MG63 (cell line): ENCODE results near the gene TMEM52B. TPM values are rescaled to one million over a fixed set of nuclear protein-coding genes. Genes with fewer than 3 reads are reported as not detected.
"Not testable (repeated sequence)": the region's sequence is repeated elsewhere in the genome, so short reads cannot be mapped to it uniquely, and the experiment has no call there.

Experiments
- DNase-seq: peaks from one replicate; pipeline ENCODE4 v3.0.0-alpha.2; 2020
- H3K27me3 ChIP-seq: fragments of 250-450 bp; sonication (Bioruptor Pico); 2 replicates; pipeline ENCODE4 v1.5.1; 2020; ENCODE audit warnings: mild to moderate bottlenecking, moderate library complexity
- H3K36me3 ChIP-seq: fragments of 250-450 bp; sonication (Bioruptor Pico); 2 replicates; pipeline ENCODE4 v1.5.1; 2020; ENCODE audit warnings: mild to moderate bottlenecking, moderate library complexity
- H3K4me3 ChIP-seq: fragments of 250-450 bp; sonication (Bioruptor Pico); 2 replicates; pipeline ENCODE4 v1.5.1; 2020; ENCODE audit warnings: mild to moderate bottlenecking, moderate library complexity
- H3K9me3 ChIP-seq: fragments of 250-450 bp; sonication (Bioruptor Pico); 2 replicates; pipeline ENCODE4 v1.5.1; 2020; ENCODE audit warnings: mild to moderate bottlenecking, moderate library complexity
- total RNA-seq: library from RNA; depleted of rRNA; stranded (reverse); fragments of >200 nt; shearing (Covaris generic); gene quantifications from 2 replicates; pipeline ENCODE4 v1.2.3, GENCODE V29; 2014; ENCODE audit warnings: low replicate concordance

The TMEM52B gene
- total RNA-seq, 1 experiment from 2014 or later = not detected

DNA sequence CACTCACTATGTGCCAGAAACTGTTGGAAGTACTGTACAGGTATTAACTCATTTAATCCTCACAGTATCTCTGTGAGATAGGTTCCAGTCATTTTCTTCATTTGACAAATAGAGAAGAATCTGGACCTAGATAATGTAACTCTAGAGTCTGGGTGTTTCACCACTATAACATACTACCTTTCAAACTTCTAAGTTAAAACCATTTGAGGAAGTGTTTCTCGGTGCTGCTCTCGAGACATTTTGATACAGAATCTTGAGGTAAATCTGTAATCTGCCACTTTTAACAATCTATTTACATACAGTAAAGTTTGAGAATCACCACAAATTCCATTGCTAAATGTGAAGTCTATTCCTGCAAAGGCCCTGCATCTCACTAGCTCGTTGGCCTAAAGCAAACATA, 15.7 kb upstream of the TMEM52B start:
- DNase-seq = no peak
- H3K36me3 ChIP-seq = no peaks in the 10 kb centered on the region
- no peaks in the 10 kb centered on the region for H3K9me3 ChIP-seq
- H3K27me3 ChIP-seq = no peaks in the 10 kb centered on the region
- H3K4me3 ChIP-seq = no peak overlapping the region

DNA sequence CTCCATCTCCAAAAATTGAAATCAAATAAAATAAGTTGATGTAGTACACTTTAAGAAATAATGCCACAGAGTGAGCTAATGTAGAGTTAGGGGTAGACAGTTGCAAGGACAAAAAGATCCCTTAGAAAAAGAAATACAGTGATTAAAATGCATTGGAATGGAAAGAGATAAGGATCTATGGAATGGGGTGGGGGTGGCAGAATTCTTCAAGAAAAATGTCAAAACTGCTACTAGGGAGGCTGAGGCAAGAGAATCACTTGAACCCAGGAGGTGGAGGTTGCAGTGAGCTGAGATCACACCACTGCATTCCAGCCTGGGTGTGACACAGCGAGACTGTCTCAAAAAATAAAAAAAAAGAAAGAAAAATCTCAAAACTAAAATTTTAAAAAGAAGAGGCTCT, 13.4 kb upstream of the TMEM52B start:
- Histone ChIP-seq H3K36me3 (no peaks in the 10 kb centered on the region), H3K9me3 (no peaks in the 10 kb centered on the region), H3K27me3 (no peaks in the 10 kb centered on the region), H3K4me3 (no peak overlapping the region)
- no peak for DNase-seq

DNA sequence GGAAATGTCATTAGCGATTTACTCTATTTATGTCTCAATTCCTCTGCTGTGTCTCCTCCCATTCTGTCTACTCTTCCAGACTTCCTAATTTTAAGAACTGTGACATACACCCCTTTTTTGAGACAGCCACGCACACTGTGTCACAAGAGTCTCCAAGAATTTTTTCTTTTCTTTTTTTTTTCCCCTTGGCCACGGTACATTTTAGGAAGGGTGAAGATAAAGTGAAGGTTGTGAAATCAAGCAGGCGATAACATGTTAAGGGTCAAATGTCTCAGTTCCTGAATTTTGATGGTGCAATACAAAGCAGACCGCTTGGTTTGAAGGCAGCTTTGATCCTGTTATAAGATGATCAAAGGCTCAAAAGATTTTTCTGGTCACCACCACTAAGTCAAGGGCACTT, 11.2 kb upstream of the TMEM52B start:
- no peaks in the 10 kb centered on the region for H3K9me3 ChIP-seq
- no peaks in the 10 kb centered on the region for H3K27me3 ChIP-seq
- no peaks in the 10 kb centered on the region for H3K36me3 ChIP-seq
- DNase-seq = no peak
- H3K4me3 ChIP-seq = no peak overlapping the region

DNA sequence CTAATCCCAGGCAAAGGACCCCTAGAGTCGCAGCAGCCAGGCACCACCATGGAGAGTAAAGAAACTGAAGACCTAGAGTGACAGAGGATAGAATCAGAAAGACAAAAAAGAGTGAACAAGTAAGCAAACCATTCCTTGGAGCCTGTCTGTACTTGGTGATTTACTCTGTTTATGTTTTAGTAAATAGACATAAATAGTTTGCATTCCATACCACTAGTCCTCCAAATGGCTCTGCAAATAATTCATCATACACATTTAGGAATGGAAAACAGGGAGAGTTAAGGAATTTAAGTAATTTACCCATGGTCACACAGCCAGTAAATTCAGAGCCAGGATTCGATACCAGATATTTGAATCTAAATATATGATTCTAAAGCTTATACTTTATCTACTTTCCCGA, 9.7 kb upstream of the TMEM52B start:
- H3K36me3 ChIP-seq = no peaks in the 10 kb centered on the region
- DNase-seq = no peak
- H3K9me3 ChIP-seq = no peaks in the 10 kb centered on the region
- H3K27me3 ChIP-seq = no peaks in the 10 kb centered on the region
- H3K4me3 ChIP-seq = peak overlapping the region; percentile 25

DNA sequence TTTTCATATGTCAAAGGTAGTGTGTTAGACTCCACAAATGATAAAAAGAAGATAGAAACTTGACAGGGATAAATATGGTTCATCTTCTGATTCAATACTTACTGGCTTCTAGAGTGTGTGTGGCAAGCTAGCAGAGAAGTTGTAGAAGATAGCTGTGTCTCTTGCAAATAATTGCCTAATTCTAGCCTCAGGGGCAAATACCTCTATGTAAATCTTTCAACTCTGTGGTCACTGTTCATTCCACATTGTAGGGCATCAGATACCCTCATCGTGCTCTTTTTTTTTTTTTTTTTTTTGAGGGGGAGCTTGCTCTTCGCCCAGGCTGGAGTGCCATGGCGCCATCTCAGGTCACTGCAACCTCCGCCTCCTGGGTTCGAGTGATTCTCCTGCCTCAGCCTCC, 8.6 kb upstream of the TMEM52B start:
- DNase-seq = no peak
- Histone ChIP-seq H3K9me3 (no peaks in the 10 kb centered on the region), H3K4me3 (no peak overlapping the region), H3K36me3 (no peaks in the 10 kb centered on the region), H3K27me3 (no peaks in the 10 kb centered on the region)

DNA sequence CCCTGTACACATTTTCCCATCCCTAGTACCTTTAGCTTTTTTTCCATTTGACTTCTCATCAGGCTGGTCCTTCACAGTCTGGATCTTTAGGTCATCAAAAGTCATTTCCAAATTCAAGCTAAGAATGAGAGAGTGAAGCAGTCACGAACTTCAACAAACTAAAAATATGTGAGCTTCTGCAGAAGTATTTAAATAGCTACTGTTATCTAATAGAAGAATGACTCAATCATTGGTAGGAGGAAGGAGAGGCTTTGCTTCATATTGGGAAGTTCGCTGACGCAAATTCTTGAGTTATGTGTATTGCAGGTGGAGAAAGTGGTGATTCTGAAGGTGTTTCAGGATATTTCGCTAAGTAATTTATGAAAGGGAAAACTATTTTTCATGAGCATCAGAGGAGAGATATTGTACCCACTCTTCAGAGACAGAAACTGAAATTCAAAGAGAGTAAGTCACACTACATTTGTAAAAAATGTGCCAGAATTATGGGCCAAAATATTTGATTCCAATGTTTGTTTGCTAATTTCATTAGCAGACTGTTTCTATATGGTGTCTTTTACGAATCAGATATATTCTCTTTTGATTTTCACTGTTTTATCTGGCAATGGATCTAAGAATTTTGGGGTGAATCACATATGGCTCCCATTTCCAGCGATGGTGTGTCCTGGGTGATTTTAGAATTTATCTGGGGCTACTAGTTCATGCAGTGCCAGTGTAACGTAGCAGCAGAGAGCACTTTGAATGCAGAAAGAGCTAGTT, 6.7 kb upstream of the TMEM52B start, which contains the start of gene OLR1:
Gene OLR1 (minus strand): TSS at position 160 of the 756 bp plus-strand sequence. CDS start 55 bp downstream, at position 105.
- no peaks in the 10 kb centered on the region for H3K27me3 ChIP-seq
- H3K4me3 ChIP-seq = no peak within 1 kb of the TSS
- no peak for DNase-seq
- no peaks in the 10 kb centered on the region for H3K36me3 ChIP-seq
- no peaks in the 10 kb centered on the region for H3K9me3 ChIP-seq

DNA sequence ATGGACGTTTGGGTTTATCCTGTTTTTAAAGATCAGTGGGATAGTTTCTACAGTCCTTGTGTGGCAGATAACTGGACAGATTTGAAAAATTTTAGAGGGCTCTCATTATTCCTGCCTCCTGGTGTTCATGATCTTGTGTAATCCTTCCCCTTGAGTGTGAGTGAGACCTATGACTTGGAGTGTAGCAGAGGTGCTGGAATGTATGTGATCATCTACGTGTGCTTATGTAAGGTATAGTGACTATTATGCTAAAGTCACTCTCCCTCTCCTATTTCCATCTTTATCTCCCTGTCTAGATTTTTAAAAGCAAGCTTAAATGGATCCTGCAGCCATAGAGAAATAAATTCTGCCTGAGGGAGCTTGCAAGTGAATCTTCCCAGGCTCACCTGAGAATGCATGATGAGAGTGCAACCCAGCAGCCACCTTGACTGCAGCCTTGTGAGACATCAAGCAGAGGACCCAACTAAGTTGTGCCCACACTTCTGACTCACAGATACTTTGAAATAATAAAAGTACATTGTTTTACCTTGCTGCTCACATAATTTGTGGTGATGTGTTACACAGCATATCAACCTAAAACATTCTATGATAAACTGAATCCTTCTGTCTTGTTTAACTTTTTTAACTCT, 3.7 kb upstream of the TMEM52B start:
- no peaks in the 10 kb centered on the region for H3K36me3 ChIP-seq
- H3K27me3 ChIP-seq = no peaks in the 10 kb centered on the region
- H3K9me3 ChIP-seq = no peaks in the 10 kb centered on the region
- DNase-seq = no peak
- H3K4me3 ChIP-seq = no peak overlapping the region

DNA sequence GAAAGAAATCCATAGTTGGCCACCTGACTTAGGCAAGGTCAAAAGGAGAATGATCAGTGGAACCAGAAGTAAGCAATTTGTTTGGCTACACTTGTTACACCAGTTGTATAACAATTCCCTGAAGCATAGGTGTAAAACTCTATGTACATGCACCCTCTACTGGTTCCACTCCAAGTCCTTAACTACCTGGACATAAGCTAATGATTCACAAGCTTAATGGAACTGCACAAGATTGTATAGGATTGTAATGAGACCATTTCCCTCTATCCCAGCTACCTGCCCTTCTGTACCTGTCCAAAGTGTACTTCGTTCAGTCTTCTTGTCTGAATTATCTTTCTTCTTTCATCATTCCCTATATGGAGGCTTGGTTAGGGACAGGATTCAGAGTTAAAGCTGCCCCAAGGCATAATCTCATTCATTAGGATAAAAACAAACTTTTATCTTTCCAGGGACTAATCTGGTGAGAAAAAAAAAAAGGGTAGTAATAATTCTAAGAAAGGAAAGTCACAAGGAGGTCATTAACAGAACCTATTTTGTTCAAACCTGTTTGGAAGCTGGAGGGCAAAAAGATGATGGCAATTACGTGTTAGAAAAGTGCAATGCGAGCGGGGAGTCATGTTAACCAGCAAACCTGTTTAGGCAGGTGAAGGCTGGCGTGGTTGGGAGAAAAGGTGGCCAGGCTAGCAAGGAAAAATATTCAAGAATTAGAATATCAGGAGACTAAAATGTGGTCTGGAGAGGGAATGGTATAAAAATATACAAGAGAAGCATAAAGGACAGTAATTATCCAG, 2.8 kb upstream of the TMEM52B start:
- no peaks in the 10 kb centered on the region for H3K27me3 ChIP-seq
- H3K36me3 ChIP-seq = no peaks in the 10 kb centered on the region
- no peaks in the 10 kb centered on the region for H3K9me3 ChIP-seq
- H3K4me3 ChIP-seq = no peak overlapping the region
- no peak for DNase-seq

DNA sequence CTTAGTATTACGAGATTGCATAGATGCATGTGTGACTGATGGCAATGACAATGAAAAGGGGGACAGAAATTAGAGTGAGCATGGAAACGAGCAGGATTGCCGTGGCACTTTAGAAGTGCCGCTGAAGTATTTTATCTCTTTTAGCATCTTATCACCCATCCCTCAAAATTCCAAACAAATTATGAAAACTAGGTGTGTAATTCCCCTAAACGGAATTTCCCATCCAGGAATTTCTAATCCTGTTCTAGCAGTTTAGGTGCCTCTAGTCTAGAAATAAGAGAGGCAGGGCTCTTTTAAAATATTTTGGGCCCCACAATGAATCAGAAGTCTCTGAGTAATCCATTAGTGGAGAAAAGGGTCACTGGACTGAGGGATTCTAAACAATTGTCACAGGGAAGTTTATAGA, 947 bp downstream of the TMEM52B start:
- Histone ChIP-seq H3K9me3 (no peaks in the 10 kb centered on the region), H3K4me3 (no peak overlapping the region), H3K27me3 (no peaks in the 10 kb centered on the region), H3K36me3 (no peaks in the 10 kb centered on the region)
- DNase-seq = no peak

DNA sequence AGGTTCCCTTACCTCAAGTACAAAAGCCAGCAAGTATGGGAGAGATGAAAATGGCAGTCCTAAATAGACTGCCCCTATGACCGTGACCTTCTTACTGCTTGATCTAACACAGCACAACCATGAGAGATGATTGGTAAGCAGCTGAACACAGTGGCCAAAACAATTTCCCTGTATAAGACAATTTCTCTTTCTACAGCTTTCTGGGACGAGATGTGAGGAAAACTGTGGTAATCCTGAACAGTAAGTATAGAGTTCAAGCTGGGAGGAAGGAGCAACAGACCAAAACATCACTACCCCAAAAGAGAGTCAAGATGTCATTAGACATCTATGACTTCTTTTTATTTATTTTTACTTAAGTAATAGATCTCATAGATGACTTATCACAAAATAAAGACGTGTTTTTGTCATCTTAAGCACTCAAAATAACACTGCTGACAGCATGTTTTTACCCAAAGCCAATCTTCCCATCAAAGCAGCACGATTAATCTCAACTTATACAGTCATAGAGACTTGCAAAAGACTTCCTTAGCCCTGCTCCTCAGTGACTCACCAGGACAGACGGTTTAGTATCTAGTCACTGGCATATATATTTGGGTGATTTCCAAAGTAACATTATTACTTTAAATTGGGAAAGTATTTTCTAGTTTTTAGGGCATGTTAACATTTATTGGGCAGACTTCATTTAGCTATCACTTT, 3.7 kb downstream of the TMEM52B start:
- peak; percentile 72 for DNase-seq
- Histone ChIP-seq H3K27me3 (no peaks in the 10 kb centered on the region), H3K36me3 (no peaks in the 10 kb centered on the region), H3K4me3 (no peak overlapping the region), H3K9me3 (no peaks in the 10 kb centered on the region)

DNA sequence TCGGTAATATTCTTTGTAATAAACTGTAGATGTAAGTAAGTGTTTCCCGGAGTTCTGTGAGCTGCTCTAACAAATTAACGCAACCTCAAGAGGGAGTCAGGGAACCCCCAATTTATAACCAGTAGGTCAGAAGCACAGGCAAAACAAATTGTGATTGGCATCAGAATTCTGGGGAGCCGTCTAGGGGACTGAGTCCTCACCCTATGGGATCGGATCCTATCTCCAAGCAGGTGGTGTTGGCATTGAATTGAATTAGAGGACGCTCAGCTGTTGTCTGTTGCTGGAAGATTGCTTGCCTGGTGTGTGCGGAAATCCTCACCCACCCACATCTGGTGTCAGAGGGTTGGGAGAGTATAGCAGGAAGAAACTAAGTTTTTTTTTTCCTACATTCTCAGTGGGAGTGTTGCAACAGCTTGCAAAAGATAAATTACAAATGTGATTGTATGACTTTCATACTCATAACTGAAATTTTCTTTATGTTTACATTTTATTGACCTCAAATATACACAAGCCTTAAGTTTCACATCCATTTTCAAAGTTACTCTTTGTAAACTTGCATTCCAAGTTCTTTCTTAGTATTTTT, 5.5 kb downstream of the TMEM52B start:
- no peaks in the 10 kb centered on the region for H3K36me3 ChIP-seq
- no peaks in the 10 kb centered on the region for H3K9me3 ChIP-seq
- H3K4me3 ChIP-seq = no peak overlapping the region
- peak; percentile 57 for DNase-seq
- H3K27me3 ChIP-seq = no peaks in the 10 kb centered on the region

DNA sequence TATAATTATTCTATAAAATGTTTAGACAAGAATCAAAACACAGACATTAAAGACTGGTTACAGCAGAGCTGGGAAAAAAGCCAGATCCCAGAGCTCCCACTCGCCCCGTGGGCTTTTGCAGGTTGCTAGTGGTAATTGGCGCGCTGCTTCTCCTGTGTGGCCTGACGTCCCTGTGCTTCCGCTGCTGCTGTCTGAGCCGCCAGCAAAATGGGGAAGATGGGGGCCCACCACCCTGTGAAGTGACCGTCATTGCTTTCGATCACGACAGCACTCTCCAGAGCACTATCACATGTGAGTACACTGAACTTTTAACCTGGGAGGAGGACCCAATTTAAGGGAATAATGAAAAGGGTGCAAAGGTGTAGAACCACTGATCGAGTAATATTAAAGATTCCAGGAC, 7.5 kb downstream of the TMEM52B start:
- no peak for DNase-seq
- Histone ChIP-seq H3K4me3 (no peak overlapping the region), H3K36me3 (no peaks in the 10 kb centered on the region), H3K27me3 (no peaks in the 10 kb centered on the region), H3K9me3 (no peaks in the 10 kb centered on the region)

DNA sequence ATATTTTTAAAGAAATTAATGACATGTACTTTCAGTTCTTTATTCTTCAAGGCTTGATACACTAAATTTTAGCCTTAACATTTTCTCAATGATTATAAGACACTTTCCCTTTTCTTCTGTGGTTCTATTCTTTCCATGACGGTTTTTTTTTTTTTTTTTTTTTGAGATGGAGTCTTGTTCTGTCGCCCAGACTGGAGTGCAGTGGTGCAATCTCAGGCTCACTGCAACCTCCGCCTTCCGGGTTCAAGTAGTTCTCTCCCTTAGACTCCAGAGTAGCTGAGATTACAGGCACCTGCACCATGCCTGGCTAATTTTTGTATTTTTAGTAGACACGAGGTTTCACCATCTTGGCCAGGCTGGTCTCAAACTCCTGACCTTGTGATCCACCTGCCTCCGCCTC, 8.1 kb downstream of the TMEM52B start:
- H3K9me3 ChIP-seq, DNase-seq, H3K36me3 ChIP-seq, H3K4me3 ChIP-seq, H3K27me3 ChIP-seq: not testable (repeated sequence)

DNA sequence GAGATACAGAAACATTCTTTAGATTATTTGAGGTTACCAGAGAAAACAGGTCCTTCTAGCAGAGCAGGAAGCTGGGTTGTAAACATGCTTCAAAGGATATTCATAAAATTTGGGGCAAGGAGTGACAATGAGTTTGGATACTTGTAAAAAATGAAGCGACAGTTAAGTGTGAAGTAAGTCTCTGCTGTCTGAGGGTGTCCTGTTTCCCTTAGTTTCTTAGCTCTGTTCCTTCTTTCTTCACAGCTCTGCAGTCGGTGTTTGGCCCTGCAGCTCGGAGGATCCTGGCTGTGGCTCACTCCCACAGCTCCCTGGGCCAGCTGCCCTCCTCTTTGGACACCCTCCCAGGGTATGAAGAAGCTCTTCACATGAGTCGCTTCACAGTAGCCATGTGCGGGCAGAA, 10.8 kb downstream of the TMEM52B start:
- Histone ChIP-seq H3K36me3 (no peaks in the 10 kb centered on the region), H3K27me3 (no peaks in the 10 kb centered on the region), H3K9me3 (no peaks in the 10 kb centered on the region), H3K4me3 (no peak overlapping the region)
- DNase-seq = peak; percentile 81

DNA sequence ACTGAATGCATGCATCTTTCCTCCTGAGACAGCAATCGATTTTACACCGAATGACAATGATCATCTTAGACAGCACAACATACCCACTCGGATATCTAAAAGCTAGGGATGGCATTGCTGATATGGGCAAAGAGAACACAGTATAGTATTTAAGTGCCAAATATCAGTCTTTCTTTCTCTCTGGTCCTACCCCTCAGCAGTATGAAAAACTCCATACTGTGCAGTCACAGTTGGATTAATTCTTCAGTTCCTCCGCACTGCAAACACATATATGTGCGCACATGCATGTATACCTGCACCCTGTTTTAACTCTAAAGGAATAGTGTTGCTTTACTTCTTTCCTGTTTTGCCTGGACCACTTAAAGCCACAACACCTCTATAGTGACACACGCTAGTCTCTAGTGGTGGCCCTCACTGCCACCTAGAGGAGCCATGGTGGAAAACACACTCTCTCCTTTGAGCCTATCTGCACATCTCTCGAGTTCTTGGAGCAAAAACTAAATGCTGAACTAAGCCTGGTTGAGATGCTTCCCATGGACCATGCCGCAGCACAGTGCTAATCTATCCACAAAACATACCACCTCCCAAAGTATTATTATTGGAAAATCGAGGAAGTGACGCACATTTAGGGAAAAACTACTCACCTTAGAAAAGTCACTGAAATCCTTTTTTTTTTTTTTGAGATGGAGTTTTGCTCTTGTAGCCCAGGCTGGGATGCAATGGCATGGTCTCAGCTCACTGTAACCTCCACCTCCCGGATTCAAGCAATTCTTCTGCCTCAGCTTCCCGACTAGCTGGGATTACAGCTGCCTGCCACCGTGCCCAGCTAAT, 11.9 kb downstream of the TMEM52B start:
- Histone ChIP-seq H3K27me3 (no peaks in the 10 kb centered on the region), H3K9me3 (no peaks in the 10 kb centered on the region), H3K4me3 (no peak overlapping the region), H3K36me3 (no peaks in the 10 kb centered on the region)
- peak; percentile 56 for DNase-seq

DNA sequence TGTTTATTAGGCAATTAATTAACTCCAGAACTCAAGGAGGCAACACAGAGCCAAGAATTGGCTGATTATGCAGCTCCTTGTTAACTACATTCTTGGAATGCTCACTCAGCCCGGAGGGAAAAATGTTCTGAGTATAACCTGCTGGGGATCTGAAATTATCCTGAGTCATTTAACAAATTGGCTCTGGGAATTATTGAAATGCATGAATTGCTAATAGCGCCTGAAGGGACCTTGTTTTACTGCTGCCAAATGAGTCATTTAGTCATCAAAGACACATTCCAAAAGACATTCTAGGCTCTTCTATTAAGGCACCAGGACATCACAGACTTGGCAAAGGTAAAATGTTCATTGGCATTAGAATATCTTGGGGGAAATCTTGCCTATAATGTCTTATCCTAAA, 13.0 kb downstream of the TMEM52B start:
- Histone ChIP-seq H3K36me3 (no peaks in the 10 kb centered on the region), H3K27me3 (no peaks in the 10 kb centered on the region), H3K9me3 (no peaks in the 10 kb centered on the region), H3K4me3 (no peak overlapping the region)
- DNase-seq = no peak
